H1 (cell line): ENCODE data around the gene DNAJC2. TPM values are rescaled to one million over a fixed set of nuclear protein-coding genes. Genes with fewer than 3 reads are reported as not detected.

Experiments used
- CEBPB ChIP-seq: IDR thresholded peaks from 2 replicates; pipeline ENCODE4 v1.6.1; 2012; ENCODE audit warnings: low read depth, low read length
- TBP ChIP-seq: IDR thresholded peaks from 2 replicates; pipeline ENCODE4 v1.6.1; 2011; ENCODE audit warnings: low read depth, low read length, improper control_type of control experiment
- polyA plus RNA-seq, 7 experiments: library from polyadenylated mRNA; depleted of rRNA in 3 of 7; stranded (reverse) in 5 of 7; unstranded in 2 of 7; fragments of >200 nt in 5 of 7; fragments of 200-250 nt in 2 of 7; gene quantifications; 1 replicate in 5 of 7; 2 replicates in 1 of 7; 4 replicates in 1 of 7; pipeline versions ENCODE4 v1.2.1 to v1.2.3, GENCODE V29; 2011 to 2013; ENCODE audit warnings: missing spikeins in 2 of 7, mixed read lengths in 2 of 7
- total RNA-seq: library from RNA; stranded (reverse); fragmentation: NEBNext Ultra II Directional; extraction: Animal tissue kit (Norgen Biotek cat#: 25700); gene quantifications from 2 replicates; pipeline ENCODE4 v1.2.1, GENCODE V29; 2021

DNAJC2 gene
- total and polyA plus RNA-seq, 2 of the 8 experiments (the other 6 are each of a cell fraction or from before 2014, with no cell fraction given) = 9.8 to 42.2 TPM

DNA sequence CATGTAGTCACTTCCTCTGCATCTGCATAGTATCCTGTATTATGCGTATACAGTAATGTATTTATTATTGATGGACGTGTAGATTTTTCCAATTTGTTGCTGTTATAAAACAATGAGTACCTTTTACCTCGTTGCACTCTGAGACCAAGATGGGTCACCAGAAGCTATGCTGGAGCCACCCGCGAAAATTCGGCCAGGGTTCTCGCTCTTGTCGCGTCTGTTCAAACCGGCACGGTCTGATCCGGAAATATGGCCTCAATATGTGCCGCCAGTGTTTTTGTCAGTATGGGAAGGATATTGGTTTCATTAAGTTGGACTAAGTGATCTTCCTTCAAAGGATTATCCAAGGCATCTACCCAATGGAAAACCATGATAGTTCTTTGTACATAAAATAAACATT lies 3.9 kb upstream of the DNAJC2 start (continued):
- TF ChIP-seq CEBPB (no peak), TBP (no peak)
